MCF 10A (cell line): Measurements from ENCODE around the gene ITGB5. TPM values are rescaled to one million over a fixed set of nuclear protein-coding genes. Genes with fewer than 3 reads are reported as not detected.
A peak's percentile ranks its signal among the peaks of the same experiment; 100 is the strongest.

ENCODE experiments used
- Bru-seq: library from RNA; stranded (reverse); fragments of 400-500 nt; gene quantifications from one replicate; lab custom pipeline; 2021; lab: Mats Ljungman, UMichigan
- BruChase-seq, 2 experiments: library from RNA; stranded (reverse); fragments of 400-500 nt; gene quantifications; one replicate each; lab custom pipeline; 2021; lab: Mats Ljungman, UMichigan
- BruUV-seq: library from RNA; stranded (reverse); fragments of 400-500 nt; replicated peaks from 2 replicates; lab custom pipeline; 2021; lab: Mats Ljungman, UMichigan
- CTCF ChIA-PET: fragments of 300-600 bp; sonication (Branson Sonifier 250); formaldehyde crosslinking; extraction: SDS; loops from one replicate; lab custom pipeline; 2021; ENCODE audit warnings: antibody characterized with exemption, inconsistent platforms; lab: Yijun Ruan, JAX
- POLR2A ChIA-PET: fragments of 300-600, 350-650 bp; sonication (Branson Sonifier 250); formaldehyde crosslinking; extraction: SDS; loops from one replicate; lab custom pipeline; 2020; ENCODE audit warnings: antibody characterized with exemption, inconsistent platforms; lab: Yijun Ruan, JAX
- DNase-seq: peaks from one replicate; pipeline ENCODE4 v3.0.0-alpha.2; 2018; ENCODE audit not compliant: unreplicated experiment
- H3K27ac Mint-ChIP-seq: one replicate; pipeline ENCODE4 v1.8.0; 2022; ENCODE audit warnings: mild to moderate bottlenecking, low read depth, mixed read lengths; ENCODE audit not compliant: unreplicated experiment
- H3K27me3 Mint-ChIP-seq: one replicate; pipeline ENCODE4 v1.8.0; 2022; ENCODE audit warnings: mixed read lengths; ENCODE audit not compliant: insufficient read depth, unreplicated experiment
- H3K36me3 Mint-ChIP-seq: one replicate; pipeline ENCODE4 v1.8.0; 2022; ENCODE audit warnings: mild to moderate bottlenecking, moderate library complexity, mixed read lengths; ENCODE audit not compliant: insufficient read depth, unreplicated experiment
- H3K4me1 Mint-ChIP-seq: one replicate; pipeline ENCODE4 v1.8.0; 2022; ENCODE audit warnings: mixed read lengths; ENCODE audit not compliant: insufficient read depth, unreplicated experiment
- H3K4me3 Mint-ChIP-seq: one replicate; pipeline ENCODE4 v1.8.0; 2022; ENCODE audit warnings: mild to moderate bottlenecking, moderate library complexity, mixed read lengths; ENCODE audit not compliant: unreplicated experiment
- H3K9me3 Mint-ChIP-seq: one replicate; pipeline ENCODE4 v1.8.0; 2022; ENCODE audit warnings: mixed read lengths; ENCODE audit not compliant: unreplicated experiment
- intact Hi-C: fragments of 100-400 bp; cut with micrococcal nuclease; formaldehyde crosslinking; loops from 2 replicates; pipeline ENCODE4 v1.14.1; 2022
- long read RNA-seq: library from polyadenylated mRNA; stranded (forward); transcript quantifications from one replicate; pipeline ENCODE4 v2.0.0, GENCODE V29; 2022
- total RNA-seq: library from RNA; stranded (reverse); gene quantifications from 2 replicates; pipeline ENCODE4 v1.2.3, GENCODE V29; 2022
- TF ChIP-seq, protein P1 (sequence below): fragments of 200-600 bp; IDR thresholded peaks from one replicate; pipeline ENCODE4 v1.8.0; 2022; ENCODE audit warnings: antibody characterized with exemption, mild to moderate bottlenecking; ENCODE audit not compliant: unreplicated experiment

Gene ITGB5, protein sequence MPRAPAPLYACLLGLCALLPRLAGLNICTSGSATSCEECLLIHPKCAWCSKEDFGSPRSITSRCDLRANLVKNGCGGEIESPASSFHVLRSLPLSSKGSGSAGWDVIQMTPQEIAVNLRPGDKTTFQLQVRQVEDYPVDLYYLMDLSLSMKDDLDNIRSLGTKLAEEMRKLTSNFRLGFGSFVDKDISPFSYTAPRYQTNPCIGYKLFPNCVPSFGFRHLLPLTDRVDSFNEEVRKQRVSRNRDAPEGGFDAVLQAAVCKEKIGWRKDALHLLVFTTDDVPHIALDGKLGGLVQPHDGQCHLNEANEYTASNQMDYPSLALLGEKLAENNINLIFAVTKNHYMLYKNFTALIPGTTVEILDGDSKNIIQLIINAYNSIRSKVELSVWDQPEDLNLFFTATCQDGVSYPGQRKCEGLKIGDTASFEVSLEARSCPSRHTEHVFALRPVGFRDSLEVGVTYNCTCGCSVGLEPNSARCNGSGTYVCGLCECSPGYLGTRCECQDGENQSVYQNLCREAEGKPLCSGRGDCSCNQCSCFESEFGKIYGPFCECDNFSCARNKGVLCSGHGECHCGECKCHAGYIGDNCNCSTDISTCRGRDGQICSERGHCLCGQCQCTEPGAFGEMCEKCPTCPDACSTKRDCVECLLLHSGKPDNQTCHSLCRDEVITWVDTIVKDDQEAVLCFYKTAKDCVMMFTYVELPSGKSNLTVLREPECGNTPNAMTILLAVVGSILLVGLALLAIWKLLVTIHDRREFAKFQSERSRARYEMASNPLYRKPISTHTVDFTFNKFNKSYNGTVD
- 100 and 101 TPM in 2 replicates for total RNA-seq
- Bru-seq, nascent RNA: percentile 75 among the genes with signal in this experiment
- percentile 65 among the genes with signal in this experiment for BruChase-seq, experiment 1, labeled RNA remaining after a 6-hour chase
- percentile 61 among the genes with signal in this experiment for BruChase-seq, experiment 2, labeled RNA remaining after a 2-hour chase
- long read RNA-seq, full-length matches to known transcripts: 275 of 353 reads
- long read RNA-seq, partial matches to known transcripts: 17 of 353 reads
- long read RNA-seq, other reads (novel, unspliced or antisense): 61 of 353 reads

DNA sequence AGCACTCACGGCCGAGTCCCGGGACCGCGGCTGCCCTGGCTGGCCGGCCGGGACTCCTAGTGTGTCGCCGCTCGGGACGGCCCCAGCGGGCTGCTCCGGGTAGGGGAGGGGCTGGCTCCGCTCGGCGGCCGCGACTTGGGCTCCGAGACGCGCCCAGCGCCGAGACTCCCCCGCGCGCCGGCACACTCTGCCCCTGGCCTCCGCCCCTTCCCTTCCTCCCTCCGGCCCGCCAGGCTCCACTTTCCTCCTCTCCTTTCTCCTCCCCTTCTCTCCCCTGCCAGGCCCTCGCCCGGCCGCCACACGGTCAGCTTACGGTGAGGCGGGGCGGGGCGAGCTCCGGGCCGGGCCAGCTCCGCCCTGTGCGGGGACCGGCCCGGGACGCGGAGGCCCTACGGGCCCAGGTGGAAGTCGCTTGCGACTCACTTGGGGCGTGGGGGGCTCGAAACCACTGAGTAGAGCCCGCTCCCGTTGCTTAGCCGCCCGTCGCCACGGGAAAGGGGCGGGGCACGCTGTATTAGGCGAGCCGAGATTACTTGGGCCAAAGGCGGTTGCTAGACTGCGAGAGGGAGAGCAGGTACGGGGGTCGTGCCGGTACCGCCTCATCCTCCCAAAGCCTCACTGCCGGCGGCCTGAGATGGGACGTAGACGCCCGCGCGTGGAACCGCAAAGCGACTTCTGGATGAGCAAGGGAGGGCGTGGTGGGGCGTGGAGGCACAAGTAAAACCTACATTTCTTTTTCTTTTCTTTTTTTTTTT, at the start of gene ITGB5:
Gene ITGB5, minus strand, starts transcription at position 189 of the 755 bp plus-strand sequence. CDS start 365 bp downstream, outside the sequence.
- peaks cover 24% of the 10 kb centered on the region for H3K4me1 Mint-ChIP-seq
- POLR2A ChIA-PET: interaction anchor here (0.6 to 3.4 kb wide), 25 partner anchors 7 to 1254 kb away, joined by 3 to 26 read pairs (median 4); no protein-coding TSS in a partner anchor
- TF ChIP-seq, protein P1, sequence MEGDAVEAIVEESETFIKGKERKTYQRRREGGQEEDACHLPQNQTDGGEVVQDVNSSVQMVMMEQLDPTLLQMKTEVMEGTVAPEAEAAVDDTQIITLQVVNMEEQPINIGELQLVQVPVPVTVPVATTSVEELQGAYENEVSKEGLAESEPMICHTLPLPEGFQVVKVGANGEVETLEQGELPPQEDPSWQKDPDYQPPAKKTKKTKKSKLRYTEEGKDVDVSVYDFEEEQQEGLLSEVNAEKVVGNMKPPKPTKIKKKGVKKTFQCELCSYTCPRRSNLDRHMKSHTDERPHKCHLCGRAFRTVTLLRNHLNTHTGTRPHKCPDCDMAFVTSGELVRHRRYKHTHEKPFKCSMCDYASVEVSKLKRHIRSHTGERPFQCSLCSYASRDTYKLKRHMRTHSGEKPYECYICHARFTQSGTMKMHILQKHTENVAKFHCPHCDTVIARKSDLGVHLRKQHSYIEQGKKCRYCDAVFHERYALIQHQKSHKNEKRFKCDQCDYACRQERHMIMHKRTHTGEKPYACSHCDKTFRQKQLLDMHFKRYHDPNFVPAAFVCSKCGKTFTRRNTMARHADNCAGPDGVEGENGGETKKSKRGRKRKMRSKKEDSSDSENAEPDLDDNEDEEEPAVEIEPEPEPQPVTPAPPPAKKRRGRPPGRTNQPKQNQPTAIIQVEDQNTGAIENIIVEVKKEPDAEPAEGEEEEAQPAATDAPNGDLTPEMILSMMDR: no peak
- peak within 1 kb of the TSS; percentile 75 for H3K4me3 Mint-ChIP-seq
- H3K36me3 Mint-ChIP-seq: no peaks in the 10 kb centered on the region
- H3K27me3 Mint-ChIP-seq: no peaks in the 10 kb centered on the region
- peak; percentile 90 for DNase-seq
- H3K9me3 Mint-ChIP-seq: no peaks in the 10 kb centered on the region
- H3K27ac Mint-ChIP-seq: peak within 1 kb of the TSS; percentile 36
- BruUV-seq: no TSS peak
- CTCF ChIA-PET: interaction anchor here (0.5 to 6.0 kb wide), 8 partner anchors 10 to 127 kb away, joined by 3 to 55 read pairs (median 4); no protein-coding TSS in a partner anchor
- intact Hi-C loops: loop anchor here (1.0 to 5.0 kb wide), 4 partner anchors 53 to 125 kb away; no protein-coding TSS in a partner anchor

DNA sequence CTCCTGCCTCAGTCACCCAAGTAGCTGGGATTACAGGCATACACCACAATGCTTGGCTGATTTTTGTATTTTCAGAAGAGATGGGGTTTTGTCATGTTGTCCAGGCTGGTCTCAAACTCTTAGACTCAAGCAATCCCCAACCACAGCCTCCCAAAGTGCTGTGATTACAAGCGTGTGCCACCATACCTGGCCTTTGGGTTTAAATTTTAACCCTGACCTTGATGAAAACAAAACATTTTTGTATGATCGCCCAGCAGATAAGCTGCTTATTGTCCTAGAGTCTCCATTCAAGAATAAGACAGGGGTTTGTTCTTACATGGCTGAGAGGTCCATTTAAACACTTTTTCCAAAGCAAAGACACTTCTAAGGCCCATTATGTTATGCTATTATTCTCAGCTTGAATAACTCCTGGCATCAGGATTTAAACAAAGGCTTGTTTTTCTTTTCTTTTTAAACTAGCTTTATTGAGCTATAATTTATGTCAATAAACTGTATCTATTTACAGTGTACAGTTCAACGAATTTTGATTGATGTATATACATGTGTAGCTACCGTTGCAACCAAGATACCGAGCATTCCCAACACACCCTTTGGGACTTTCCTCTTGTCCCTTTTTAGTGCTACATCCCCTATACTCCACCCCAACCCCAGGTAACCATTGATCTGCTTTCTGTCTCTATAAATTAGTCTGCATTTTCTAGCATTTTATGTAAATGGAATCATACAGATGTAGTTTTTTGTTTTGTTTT, 48.8 kb upstream of the ITGB5 start:
- Mint-ChIP-seq H3K27me3 (no peaks in the 10 kb centered on the region), H3K4me3 (no peak overlapping the region), H3K27ac (no peak overlapping the region), H3K9me3 (no peaks in the 10 kb centered on the region), H3K4me1 (no peaks in the 10 kb centered on the region), H3K36me3 (no peaks in the 10 kb centered on the region)
- no TSS peak for BruUV-seq
- ChIA-PET POLR2A (interaction anchor here (0.6 kb wide), 1 partner anchor 94 kb away, joined by 3 read pairs; no protein-coding TSS in a partner anchor), CTCF (interaction anchor here (0.6 to 1.9 kb wide), 9 partner anchors 9 to 647 kb away, joined by 3 to 7 read pairs (median 5); no protein-coding TSS in a partner anchor)
- no peak for DNase-seq
- TF ChIP-seq, protein P1: no peak
- intact Hi-C loops: no loop called here

DNA sequence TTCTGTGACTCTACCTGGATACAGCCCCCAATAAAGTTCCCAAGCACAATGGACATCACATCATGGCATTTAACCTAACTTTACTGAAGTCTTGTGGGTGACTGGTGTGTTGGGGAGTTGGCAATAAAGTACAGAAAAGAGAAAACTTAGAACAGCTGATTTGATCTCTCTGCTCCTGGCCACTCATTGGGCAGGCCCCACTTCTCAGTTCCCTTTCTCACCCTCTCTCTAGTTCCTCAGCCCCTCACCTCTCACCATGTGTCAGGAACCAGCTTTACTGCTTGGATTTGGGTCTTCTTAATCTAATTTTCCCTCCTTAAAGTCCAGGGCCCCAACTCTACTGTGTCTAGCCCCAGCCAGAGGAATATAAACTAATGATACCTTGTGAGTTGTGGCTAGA, 48.1 kb upstream of the ITGB5 start:
- DNase-seq: no peak
- TF ChIP-seq, protein P1: no peak
- no peak overlapping the region for H3K4me3 Mint-ChIP-seq
- H3K36me3 Mint-ChIP-seq: no peaks in the 10 kb centered on the region
- H3K9me3 Mint-ChIP-seq: no peaks in the 10 kb centered on the region
- H3K27me3 Mint-ChIP-seq: no peaks in the 10 kb centered on the region
- ChIA-PET CTCF (interaction anchor here (0.6 to 1.8 kb wide), 6 partner anchors 8 to 648 kb away, joined by 3 to 6 read pairs (median 4); no protein-coding TSS in a partner anchor), POLR2A (interaction anchor here (1.2 kb wide), 1 partner anchor 8 kb away, joined by 3 read pairs; no protein-coding TSS in a partner anchor)
- H3K4me1 Mint-ChIP-seq: no peaks in the 10 kb centered on the region
- intact Hi-C loops: no loop called here
- H3K27ac Mint-ChIP-seq: no peak overlapping the region
- BruUV-seq: no TSS peak
